OCI-LY3 (cell line): ENCODE measurements around the gene GRIA3.

ENCODE experiments used
- H2AFZ ChIP-seq: fragments of 200-600, 300-600 bp; shearing (Covaris generic); 2 replicates; pipeline ENCODE4 v1.6.0; 2014; ENCODE audit warnings: antibody characterized with exemption, low read depth, low read length
- H3K27ac ChIP-seq: fragments of 200-600, 300-600 bp; sonication (generic); 2 replicates; pipeline ENCODE4 v1.5.1; 2014; ENCODE audit warnings: mild to moderate bottlenecking, low read length, moderate library complexity, mixed read lengths
- H3K27me3 ChIP-seq: fragments of 200-600, 300-600 bp; sonication (generic); 2 replicates; pipeline ENCODE4 v1.6.1; 2014; ENCODE audit warnings: low read depth, low read length, mixed read lengths
- H3K36me3 ChIP-seq: fragments of 200-600, 300-600 bp; sonication (generic); replicated peaks from 2 replicates; pipeline ENCODE3; 2014; ENCODE audit warnings: low read depth, low read length, mixed read lengths
- H3K4me1 ChIP-seq: fragments of 300-600, 200-600 bp; sonication (generic); 2 replicates; pipeline ENCODE4 v1.6.1; 2014; ENCODE audit warnings: low read length, mixed read lengths
- H3K4me2 ChIP-seq: fragments of 200-600, 300-600 bp; sonication (generic); 2 replicates; pipeline ENCODE4 v1.6.1; 2014; ENCODE audit warnings: low read length, mixed read lengths
- H3K4me3 ChIP-seq: fragments of 300-600, 200-600 bp; sonication (generic); 2 replicates; pipeline ENCODE4 v1.5.1; 2014; ENCODE audit warnings: antibody characterized with exemption, mild to moderate bottlenecking, low read length, moderate library complexity
- H3K79me2 ChIP-seq: fragments of 300-600, 200-600 bp; shearing (Covaris generic); 2 replicates; pipeline ENCODE4 v1.6.1; 2014; ENCODE audit warnings: mild to moderate bottlenecking, low read length, mixed read lengths
- H3K9ac ChIP-seq: fragments of 300-600, 200-600 bp; shearing (Covaris generic); 2 replicates; pipeline ENCODE4 v1.6.0; 2014; ENCODE audit warnings: mild to moderate bottlenecking, low read length, moderate library complexity
- H3K9me3 ChIP-seq: fragments of 200-600, 300-600 bp; shearing (Covaris generic); 2 replicates; pipeline ENCODE4 v1.6.1; 2014; ENCODE audit warnings: low read length, mixed read lengths; ENCODE audit not compliant: insufficient read depth
- H4K20me1 ChIP-seq: fragments of 200-600, 300-600 bp; sonication (generic); 2 replicates; pipeline ENCODE4 v1.6.1; 2016; ENCODE audit warnings: low read length, mixed read lengths; ENCODE audit not compliant: insufficient read depth
- CTCF ChIP-seq: fragments of 200-600, 300-600 bp; sonication (generic); IDR thresholded peaks from 2 replicates; pipeline ENCODE4 v1.5.1; 2014; ENCODE audit warnings: antibody characterized with exemption, low read length, low read depth
- EZH2phosphoT487 ChIP-seq: fragments of 200-600 bp; shearing (Covaris generic); IDR thresholded peaks from 2 replicates; pipeline ENCODE4 v1.6.1; 2018; ENCODE audit warnings: antibody characterized with exemption, mixed run types, low read depth

Gene GRIA3

GRCh38 chrX:123153846-123154335 lies 30.2 kb upstream of the GRIA3 start:
- Histone ChIP-seq H2AFZ (no peak overlapping the region), H3K27ac (no peak overlapping the region), H3K27me3 (no peaks in the 10 kb centered on the region), H3K79me2 (no peaks in the 10 kb centered on the region), H3K4me1 (0 out of 2 replicates have a peak, but pooled peaks cover 5% of the 10 kb centered on the region), H3K4me3 (no peak overlapping the region), H3K9me3 (no peaks in the 10 kb centered on the region), H3K9ac (no peak overlapping the region), H3K36me3 (no peaks in the 10 kb centered on the region), H3K4me2 (no peak overlapping the region), H4K20me1 (no peaks in the 10 kb centered on the region)
- TF ChIP-seq CTCF, result no peak
- no peak for TF ChIP-seq EZH2phosphoT487

- TF ChIP-seq EZH2phosphoT487 (no peak), CTCF (no peak)
- no peak overlapping the region for H3K9ac ChIP-seq
- no peaks in the 10 kb centered on the region for H3K36me3 ChIP-seq
- H3K27ac ChIP-seq, result no peak overlapping the region
- no peak overlapping the region for H3K4me3 ChIP-seq
- H4K20me1 ChIP-seq, result no peaks in the 10 kb centered on the region
- H3K27me3 ChIP-seq, result no peaks in the 10 kb centered on the region
- H3K4me1 ChIP-seq, result 0 out of 2 replicates have a peak, but pooled peaks cover 5% of the 10 kb centered on the region
- H3K79me2 ChIP-seq, result no peaks in the 10 kb centered on the region
- H3K9me3 ChIP-seq, result no peaks in the 10 kb centered on the region
- H2AFZ ChIP-seq, result no peak overlapping the region
- no peak overlapping the region for H3K4me2 ChIP-seq
These were observed 28.8 kb upstream of the GRIA3 start for GRCh38 chrX:123155327-123155726.

GRCh38 chrX:123157586-123157985 lies 26.5 kb upstream of the GRIA3 start:
- Histone ChIP-seq H4K20me1 (no peaks in the 10 kb centered on the region), H3K79me2 (no peaks in the 10 kb centered on the region), H3K4me3 (no peak overlapping the region), H2AFZ (no peak overlapping the region), H3K27ac (no peak overlapping the region), H3K36me3 (no peaks in the 10 kb centered on the region), H3K9me3 (no peaks in the 10 kb centered on the region), H3K9ac (no peak overlapping the region), H3K27me3 (no peaks in the 10 kb centered on the region), H3K4me2 (no peak overlapping the region), H3K4me1 (0 out of 2 replicates have a peak, but pooled peaks cover 5% of the 10 kb centered on the region)
- no peak for TF ChIP-seq CTCF

GRCh38 chrX:123159403-123159802 lies 24.7 kb upstream of the GRIA3 start:
- no peak overlapping the region for H3K27ac ChIP-seq
- no peak overlapping the region for H3K9ac ChIP-seq
- H3K9me3 ChIP-seq, result no peaks in the 10 kb centered on the region
- no peak overlapping the region for H2AFZ ChIP-seq
- no peaks in the 10 kb centered on the region for H4K20me1 ChIP-seq
- TF ChIP-seq CTCF (no peak), EZH2phosphoT487 (no peak)
- H3K36me3 ChIP-seq, result no peaks in the 10 kb centered on the region
- no peak overlapping the region for H3K4me2 ChIP-seq
- 0 out of 2 replicates have a peak, but pooled peaks cover 5% of the 10 kb centered on the region for H3K4me1 ChIP-seq
- H3K4me3 ChIP-seq, result no peak overlapping the region
- H3K27me3 ChIP-seq, result no peaks in the 10 kb centered on the region
- H3K79me2 ChIP-seq, result no peaks in the 10 kb centered on the region
